NCI-H524 treated with DMSO at 0.1 percent for 48 hours (cell line): Measurements from ENCODE around the gene NUDT22.

Source experiments
- DNase-seq: peaks from one replicate; lab custom pipeline; 2025; lab: John Stamatoyannopoulos, UW

Gene NUDT22

GRCh38 chr11:64225608-64226506 lies at the start of gene NUDT22, which contains the start of gene TRPT1:
TSS of gene NUDT22 (plus strand) at chr11:64226274. CDS start at chr11:64226653, 379 bp downstream.
TSS of gene TRPT1 (minus strand) at chr11:64226186. CDS start at chr11:64225860, 326 bp downstream.
- DNase-seq, result peak; percentile 25

DNA sequence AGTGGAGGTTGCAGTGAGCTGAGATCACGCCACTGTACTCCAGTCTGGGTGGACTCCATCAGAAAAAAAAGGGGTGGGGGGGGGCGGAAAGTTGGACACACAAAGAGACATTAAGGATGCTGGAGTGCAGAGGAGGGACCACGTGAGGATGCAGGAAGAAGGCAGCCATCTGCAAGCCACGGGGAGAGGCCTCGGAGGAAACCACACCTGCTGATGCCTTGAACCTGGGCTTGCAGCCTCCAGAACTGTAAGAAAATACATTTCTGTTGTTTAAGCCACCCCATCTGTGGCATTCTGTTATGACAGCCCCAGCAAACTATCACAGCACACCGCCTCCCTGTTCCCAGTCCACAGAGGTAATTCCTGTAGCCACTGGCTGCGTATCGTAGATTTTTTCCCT lies 49.3 kb upstream of the NUDT22 start:
- DNase-seq, result no peak

GRCh38 chr11:64178203-64178602 lies 47.9 kb upstream of the NUDT22 start:
- no peak for DNase-seq

- no peak for DNase-seq
Measured at GRCh38 chr11:64178951-64179639, 47.0 kb upstream of the NUDT22 start.

DNA sequence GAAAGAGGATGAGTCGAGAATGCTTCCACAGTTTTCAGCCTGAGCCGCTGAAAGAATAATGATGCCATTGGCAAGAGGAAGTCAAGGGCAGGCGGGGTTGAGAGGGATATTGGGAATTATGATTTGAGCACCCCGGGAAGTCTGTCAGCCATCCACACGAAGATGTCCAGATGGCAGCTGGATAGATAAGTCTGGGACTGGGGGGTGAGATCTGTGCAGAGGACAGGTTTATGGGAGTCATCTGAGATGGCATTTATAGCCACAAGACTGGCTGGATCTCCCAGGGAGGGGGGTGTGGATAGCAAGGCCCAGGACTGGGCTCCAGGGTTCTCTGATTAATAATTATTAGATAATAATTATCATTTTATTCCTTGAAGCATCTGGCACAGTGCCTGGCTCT lies 45.2 kb upstream of the NUDT22 start:
- peak; percentile 82 for DNase-seq

DNA sequence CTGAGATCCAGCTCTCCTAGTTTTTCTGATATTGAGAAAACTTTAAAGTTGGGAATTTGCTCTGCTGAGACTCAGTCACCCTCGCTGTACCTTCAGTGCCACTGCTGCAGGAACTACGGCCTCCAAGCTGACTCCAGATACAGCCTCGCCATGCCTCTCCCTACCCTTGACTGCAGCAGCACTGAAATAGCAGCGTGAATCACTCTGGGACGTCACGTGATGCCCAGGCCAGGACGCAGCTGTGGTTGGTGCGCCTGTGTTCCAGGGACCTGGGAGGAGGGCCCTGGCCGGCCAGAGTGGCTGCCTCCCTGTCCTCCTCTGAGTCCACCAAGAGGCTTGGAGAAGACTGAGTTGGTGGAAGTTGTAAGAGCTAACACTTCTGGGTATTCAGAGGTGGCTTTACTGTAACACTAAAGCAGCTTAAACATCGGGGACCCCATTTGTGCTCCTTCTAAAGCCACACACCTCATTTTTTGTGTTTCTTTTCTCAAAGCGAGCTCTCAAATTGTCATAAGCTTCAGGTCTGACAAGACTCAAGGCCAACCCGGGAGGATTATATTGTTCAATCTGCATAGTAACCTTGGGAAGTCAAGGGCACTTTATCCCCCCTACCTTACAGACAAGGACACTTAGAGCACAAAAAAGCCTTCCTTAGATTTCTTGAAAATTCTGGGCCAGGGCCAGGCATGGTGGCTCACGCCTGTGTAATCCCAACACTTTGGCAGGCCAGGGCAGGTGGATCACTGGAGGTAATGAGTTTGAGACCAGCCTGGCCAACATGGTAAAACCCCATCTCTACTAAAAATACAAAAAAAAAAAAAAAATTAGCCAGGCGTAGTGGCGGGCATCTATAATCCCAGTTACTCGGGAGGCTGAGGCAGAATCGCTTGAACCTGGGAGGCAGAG lies 44.3 kb upstream of the NUDT22 start:
- DNase-seq, result no peak

DNA sequence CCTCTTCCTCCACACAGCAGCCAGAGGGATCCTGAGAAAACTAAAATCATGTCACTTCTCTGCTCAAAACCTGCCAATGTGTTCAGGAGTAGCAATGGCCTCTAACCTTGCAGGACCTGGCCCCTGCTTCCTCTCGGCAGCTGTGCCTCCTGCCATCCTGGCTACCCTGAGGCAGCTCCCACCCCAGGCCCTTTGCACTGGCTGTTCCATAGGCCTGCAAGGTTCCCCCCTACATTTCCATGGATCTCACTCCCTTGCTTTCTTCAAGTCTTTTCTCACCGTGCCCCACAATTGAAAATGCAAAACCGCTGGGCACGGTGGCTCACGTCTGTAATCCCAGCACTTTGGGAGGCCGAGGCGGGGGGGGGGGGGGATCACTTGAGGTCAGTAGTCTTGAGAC lies 42.2 kb upstream of the NUDT22 start:
- DNase-seq, result no peak

GRCh38 chr11:64185175-64185692 lies 40.8 kb upstream of the NUDT22 start:
- DNase-seq, result no peak

- peak; percentile 99 for DNase-seq
Measured at GRCh38 chr11:64185693-64186491, 40.2 kb upstream of the NUDT22 start, which contains the start of gene STIP1. TSS of gene STIP1 (plus strand) at chr11:64186171. CDS start at chr11:64186262, 91 bp downstream.

DNA sequence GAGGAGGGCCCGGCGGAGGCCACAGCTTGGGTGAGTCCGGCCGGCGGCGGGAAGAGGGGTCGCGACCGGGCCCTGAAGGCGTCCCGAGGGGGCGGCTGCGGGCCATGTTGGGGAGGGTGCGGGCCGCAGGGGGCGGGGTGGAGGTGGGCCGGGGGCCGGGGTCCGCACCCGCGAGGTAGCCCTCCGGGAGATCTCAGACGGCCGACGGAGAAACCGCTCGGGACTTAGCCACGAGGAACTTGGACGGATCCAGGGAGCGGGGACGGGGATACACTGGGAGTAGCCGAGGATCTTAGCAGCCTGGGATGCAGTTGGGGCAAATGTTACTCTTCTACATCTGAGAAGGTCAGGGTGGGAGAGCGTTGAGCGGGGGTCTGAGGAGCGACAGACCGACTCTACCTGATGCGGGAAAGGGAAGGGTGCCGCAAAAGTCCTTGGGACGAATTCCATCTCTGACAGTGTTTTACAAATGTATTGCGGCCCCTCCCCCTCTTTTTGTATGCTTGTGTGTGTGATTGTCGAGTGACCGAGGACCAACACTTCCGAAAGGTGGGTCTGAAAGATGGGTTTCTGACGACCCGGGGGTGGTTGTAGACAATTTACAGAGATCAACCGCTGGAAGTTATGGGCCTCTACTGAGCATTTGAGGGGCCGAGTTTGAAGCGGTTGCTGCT lies 39.4 kb upstream of the NUDT22 start:
- DNase-seq, result no peak

DNA sequence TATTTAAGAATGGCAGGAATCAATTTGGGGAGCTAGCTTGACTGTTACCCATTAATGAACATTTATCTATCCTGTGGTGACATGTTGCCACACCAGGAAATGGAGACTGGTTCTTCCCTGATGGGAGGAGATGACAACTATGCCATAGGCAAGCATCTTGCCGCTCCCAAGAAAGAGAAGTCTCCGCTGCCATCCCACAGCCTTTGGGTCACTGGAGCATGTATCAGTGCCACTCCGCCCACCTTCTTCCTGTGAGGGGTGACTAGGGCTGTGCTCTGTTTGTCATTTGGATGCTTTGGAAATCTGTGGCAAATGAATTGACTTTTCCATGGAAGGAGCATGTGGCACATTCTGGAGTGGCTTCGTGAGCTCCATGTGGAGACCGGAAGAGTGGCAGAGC lies 33.6 kb upstream of the NUDT22 start:
- DNase-seq, result no peak

DNA sequence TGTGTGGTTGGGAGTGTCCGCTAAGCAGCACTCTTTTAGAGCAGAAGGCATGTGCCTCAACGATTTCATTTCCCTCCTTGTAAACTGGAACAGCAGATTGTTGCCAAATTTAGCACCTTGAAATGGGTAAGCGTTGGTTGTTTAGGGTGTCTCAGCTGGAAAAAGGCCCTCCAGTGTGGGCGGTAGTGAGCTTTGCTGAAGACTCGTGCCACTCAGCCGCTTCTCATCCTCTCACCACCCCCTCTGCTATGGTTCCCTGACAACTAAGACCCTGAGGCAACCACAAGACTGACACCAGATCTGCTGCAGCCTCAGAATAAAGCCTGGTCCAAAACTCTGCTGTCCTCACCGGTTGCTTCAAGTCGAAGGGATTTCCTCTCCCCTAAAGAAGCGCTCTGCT lies 29.4 kb upstream of the NUDT22 start:
- no peak for DNase-seq

DNA sequence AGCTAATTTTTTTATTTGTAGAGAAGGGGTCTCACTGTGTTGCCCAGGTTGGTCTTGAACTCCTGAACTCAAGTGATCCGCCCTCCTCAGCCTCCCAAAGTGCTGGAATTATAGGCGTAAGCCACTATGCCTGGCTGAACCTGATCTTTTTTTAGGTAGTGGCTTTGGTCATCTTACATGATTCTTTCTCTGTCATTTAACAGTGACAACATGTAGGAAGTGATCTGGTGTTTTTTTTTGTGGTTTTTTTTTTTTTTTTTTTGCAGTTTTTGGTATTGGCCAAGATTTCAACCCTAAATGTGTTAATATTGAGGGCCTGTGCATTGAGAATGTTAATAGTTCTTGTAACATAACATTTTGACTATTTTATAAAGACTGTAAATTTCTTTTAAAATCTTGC lies 27.6 kb upstream of the NUDT22 start:
- DNase-seq, result no peak

GRCh38 chr11:64201543-64201942 lies 24.5 kb upstream of the NUDT22 start:
- DNase-seq, result no peak

- DNase-seq, result no peak
Measured at GRCh38 chr11:64202992-64203391, 23.1 kb upstream of the NUDT22 start.

GRCh38 chr11:64203421-64204079 lies 22.5 kb upstream of the NUDT22 start:
- no peak for DNase-seq

DNA sequence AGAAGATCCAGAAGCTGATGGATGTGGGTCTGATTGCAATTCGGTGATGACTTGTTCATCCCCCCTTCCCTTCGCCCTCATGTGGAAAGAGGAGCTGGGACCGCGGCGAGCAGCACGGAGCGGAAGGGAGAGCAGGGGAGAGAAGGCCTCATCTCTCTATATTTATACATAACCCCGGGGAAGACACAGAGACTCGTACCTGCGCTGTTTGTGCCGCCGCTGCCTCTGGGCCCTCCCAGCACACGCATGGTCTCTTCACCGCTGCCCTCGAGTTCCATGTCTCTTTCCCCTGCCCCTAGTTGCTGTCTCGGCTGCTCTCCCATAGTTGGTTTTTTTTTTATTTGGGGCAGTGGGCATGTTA lies 22.0 kb upstream of the NUDT22 start:
- DNase-seq, result no peak

GRCh38 chr11:64204464-64204989 lies 21.5 kb upstream of the NUDT22 start:
- DNase-seq, result peak; percentile 63

- no peak for DNase-seq
Measured at GRCh38 chr11:64206457-64207255, 19.4 kb upstream of the NUDT22 start, which contains the start of gene FERMT3. TSS of gene FERMT3 (plus strand) at chr11:64206721. CDS start at chr11:64207365, 644 bp downstream.
